HepG2 (cell line): ENCODE results near the gene NOC2L. TPM values are rescaled to one million over a fixed set of nuclear protein-coding genes. Genes with fewer than 3 reads are reported as not detected.
A peak's percentile ranks its signal among the peaks of the same experiment; 100 is the strongest.

Experiments
- ADNP ChIP-seq: sonication (generic); formaldehyde crosslinking; IDR thresholded peaks from 2 replicates; pipeline ENCODE4 v1.4.0; 2020; ENCODE audit warnings: missing genetic modification reagents
- CEBPZ ChIP-seq: IDR thresholded peaks from 2 replicates; pipeline ENCODE4 v1.6.1; 2012; ENCODE audit warnings: low read length, improper control_type of control experiment
- CENPBD1 ChIP-seq: sonication (generic); formaldehyde crosslinking; IDR thresholded peaks from 2 replicates; pipeline ENCODE4 v1.8.0; 2022; ENCODE audit warnings: missing genetic modification reagents, low read depth, mild to moderate bottlenecking, borderline replicate concordance
- DMTF1 ChIP-seq: sonication (generic); formaldehyde crosslinking; IDR thresholded peaks from 2 replicates; pipeline ENCODE4 v1.4.0; 2020; ENCODE audit warnings: mild to moderate bottlenecking, missing genetic modification reagents
- ELF1 ChIP-seq: sonication (generic); formaldehyde crosslinking; IDR thresholded peaks from 2 replicates; pipeline ENCODE4 v1.4.0; 2020; ENCODE audit warnings: missing genetic modification reagents
- FOXK1 ChIP-seq: sonication (generic); formaldehyde crosslinking; IDR thresholded peaks from 2 replicates; pipeline ENCODE4 v1.4.0; 2020; ENCODE audit warnings: low read depth, missing genetic modification reagents, borderline replicate concordance
- GTF2F1 ChIP-seq: fragments of 150-350 bp; IDR thresholded peaks from 2 replicates; pipeline ENCODE4 v1.6.1; 2014; ENCODE audit warnings: low read length
- MLLT10 ChIP-seq: sonication (generic); formaldehyde crosslinking; IDR thresholded peaks from 2 replicates; pipeline ENCODE4 v1.4.0; 2020; ENCODE audit warnings: missing genetic modification reagents
- NFE2 ChIP-seq: sonication (generic); formaldehyde crosslinking; IDR thresholded peaks from 2 replicates; pipeline ENCODE4 v1.4.0; 2020; ENCODE audit warnings: missing genetic modification reagents
- NFRKB ChIP-seq: fragments of 450-650 bp; IDR thresholded peaks from 2 replicates; pipeline ENCODE4 v1.6.1; 2017
- NRL ChIP-seq: sonication (generic); formaldehyde crosslinking; IDR thresholded peaks from 2 replicates; pipeline ENCODE4 v1.5.0; 2020; ENCODE audit warnings: missing genetic modification reagents, mild to moderate bottlenecking, moderate library complexity, borderline replicate concordance
- PHB2 ChIP-seq: fragments of 450-650 bp; IDR thresholded peaks from 2 replicates; pipeline ENCODE4 v1.6.1; 2018; ENCODE audit not compliant: partially characterized antibody
- POLR2AphosphoS2 ChIP-seq: IDR thresholded peaks from 2 replicates; pipeline ENCODE4 v1.6.1; 2011; ENCODE audit warnings: low read depth, low read length, improper control_type of control experiment
- SMYD3 ChIP-seq: sonication (generic); formaldehyde crosslinking; IDR thresholded peaks from 2 replicates; pipeline ENCODE4 v1.8.1; 2023; ENCODE audit warnings: mild to moderate bottlenecking, missing genetic modification reagents
- SRSF1 ChIP-seq: fragments of 200-400 bp; formaldehyde crosslinking; optimal IDR thresholded peaks from 2 replicates; pipeline ENCODE3; 2017; ENCODE audit warnings: mild to moderate bottlenecking, low read depth, low read length, moderate library complexity
- SUZ12 ChIP-seq: fragments of 150-350 bp; IDR thresholded peaks from 2 replicates; pipeline ENCODE4 v1.6.1; 2014; ENCODE audit warnings: low read depth, low read length
- TOE1 ChIP-seq: sonication (generic); formaldehyde crosslinking; IDR thresholded peaks from 2 replicates; pipeline ENCODE4 v1.4.0; 2020; ENCODE audit warnings: mild to moderate bottlenecking, missing genetic modification reagents
- ZFP82 ChIP-seq: sonication (generic); formaldehyde crosslinking; IDR thresholded peaks from 2 replicates; pipeline ENCODE4 v1.5.1; 2020; ENCODE audit warnings: mild to moderate bottlenecking, missing genetic modification reagents, borderline replicate concordance
- ZNF136 ChIP-seq: sonication (generic); formaldehyde crosslinking; IDR thresholded peaks from 2 replicates; pipeline ENCODE4 v1.8.1; 2022; ENCODE audit warnings: low read depth, mild to moderate bottlenecking, moderate library complexity, missing genetic modification reagents
- ZNF264 ChIP-seq: sonication (generic); formaldehyde crosslinking; IDR thresholded peaks from 2 replicates; pipeline ENCODE4 v1.4.0; 2020; ENCODE audit warnings: missing genetic modification reagents
- ZNF382 ChIP-seq: sonication (generic); formaldehyde crosslinking; IDR thresholded peaks from 2 replicates; pipeline ENCODE4 v1.5.0; 2020; ENCODE audit warnings: missing genetic modification reagents, mild to moderate bottlenecking, borderline replicate concordance
- ZNF512B ChIP-seq: sonication (generic); formaldehyde crosslinking; IDR thresholded peaks from 2 replicates; pipeline ENCODE4 v1.5.1; 2020; ENCODE audit warnings: missing genetic modification reagents, mild to moderate bottlenecking, borderline replicate concordance
- ZNF652 ChIP-seq: IDR thresholded peaks from 2 replicates; pipeline ENCODE4 v1.6.1; 2016; ENCODE audit warnings: low read depth, borderline replicate concordance
- polyA plus RNA-seq, 8 experiments: library from polyadenylated mRNA; depleted of rRNA in 3 of 8; stranded (reverse) in 7 of 8; unstranded in 1 of 8; fragments of >200 nt; fragmentation: Illumina TruSeq in 4 of 8; extraction: Trizol in 4 of 8; gene quantifications; 2 replicates each; pipeline versions ENCODE4 v1.2.1 to v1.2.3, GENCODE V29; 2011 to 2016; ENCODE audit warnings: low read depth in 4 of 8, missing spikeins in 1 of 8, mixed read lengths in 1 of 8; ENCODE audit not compliant: insufficient read depth in 1 of 8
- total RNA-seq, 5 experiments: library from RNA; depleted of rRNA; stranded (reverse); fragments of >200 nt; fragmentation: Illumina TruSeq; extraction: Trizol; gene quantifications; 2 replicates each; pipeline ENCODE4 v1.2.3, GENCODE V29; 2016; ENCODE audit warnings: low read depth in 1 of 5

NOC2L gene
- total and polyA plus RNA-seq, 2 of the 13 experiments (the other 11 are each of a cell fraction or from before 2014, with no cell fraction given), result 32.0 to 103 TPM

GRCh38 chr1:1000357-1001056, 41.5 kb upstream of the NOC2L start (continued):
- TF ChIP-seq SMYD3 (CRISPR knock-in tag) (no peak), CENPBD1 (CRISPR knock-in tag) (no peak), ADNP (CRISPR knock-in tag) (no peak), DMTF1 (CRISPR knock-in tag) (no peak), POLR2AphosphoS2 (peak; percentile 72; the same call in 1 of the 2 replicates), NRL (CRISPR knock-in tag) (peak; percentile 70; the same call in 1 of the 2 replicates), FOXK1 (CRISPR knock-in tag) (peak; percentile 49; the same call in 1 of the 2 replicates), ZNF652 (CRISPR knock-in tag) (no peak), ELF1 (CRISPR knock-in tag) (no peak), GTF2F1 (no peak), TOE1 (CRISPR knock-in tag) (no peak), NFRKB (no peak), ZNF136 (CRISPR knock-in tag) (no peak), ZFP82 (peak; percentile 56; the same call in 1 of the 2 replicates), ZNF512B (CRISPR knock-in tag) (no peak), SUZ12 (no peak), SRSF1 (peak; percentile 88), MLLT10 (CRISPR knock-in tag) (no peak), CEBPZ (no peak), NFE2 (no peak), ZNF264 (CRISPR knock-in tag) (peak; percentile 39; the same call in 1 of the 2 replicates), ZNF382 (CRISPR knock-in tag) (no peak), PHB2 (no peak)
